Tibial nerve (tissue), 4 donors: ENCODE data around the gene MCEMP1.

ENCODE experiments used
- CTCF ChIP-seq, 5 experiments: fragments of 200-600 bp in 3 of 5; fragments of 450-650 bp in 2 of 5; sonication (generic) in 3 of 5; IDR thresholded peaks; one replicate each; pipeline ENCODE4 v1.5.1; 2016 to 2019; ENCODE audit warnings: antibody characterized with exemption in 5 of 5, mild to moderate bottlenecking in 3 of 5, moderate library complexity in 2 of 5
- EP300 ChIP-seq, 2 donors: sonication (generic); formaldehyde crosslinking; IDR thresholded peaks; one replicate each; pipeline ENCODE4 v1.6.1; 2017; ENCODE audit warnings: antibody characterized with exemption in 2 of 2, mild to moderate bottlenecking in 1 of 2
- POLR2A ChIP-seq, 2 donors: fragments of 450-650 bp; IDR thresholded peaks; one replicate each; pipeline ENCODE4 v1.6.1; 2017; ENCODE audit warnings: antibody characterized with exemption in 2 of 2, mild to moderate bottlenecking in 2 of 2, moderate library complexity in 2 of 2

- TF ChIP-seq CTCF (IDR thresholded peaks at IDR 0.05) (no peak), EP300 (IDR thresholded peaks at IDR 0.05) (no peak), POLR2A (IDR thresholded peaks at IDR 0.05) (no peak)
Observed at GRCh38 chr19:7706188-7706954, 29.5 kb downstream of the MCEMP1 start.
